ENCODE results near the gene ARL3.

Gene ARL3

DNA sequence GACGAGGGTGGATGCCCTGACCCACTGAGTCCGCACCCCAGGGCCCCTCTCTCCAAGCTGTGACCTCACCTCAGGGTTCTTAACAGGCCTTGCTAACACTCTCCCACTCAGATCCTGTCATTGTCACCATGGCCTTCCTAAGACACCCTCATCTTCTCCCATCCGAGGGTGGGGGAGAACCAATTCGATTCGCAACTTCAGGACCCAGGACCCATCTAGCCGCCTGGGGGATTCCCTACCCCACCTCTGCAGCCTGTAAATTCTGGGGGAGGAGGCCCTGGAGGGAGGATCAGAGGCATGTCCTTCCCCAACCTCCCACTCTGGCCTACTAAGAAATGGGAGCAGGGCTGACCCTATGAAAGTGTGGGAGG lies 52.6 kb downstream of the ARL3 start:
- Histone ChIP-seq H3K4me3 (ENCODE audit: low read depth, low read length) (no peak overlapping the region), H3K36me3 (peaks cover 8% of the 10 kb centered on the region; the same call in 1 of the 2 replicates), H3K27me3 (ENCODE audit: insufficient read depth, low read depth, severe bottlenecking) (no peaks in the 10 kb centered on the region), H3K9me3 (ENCODE audit: severe bottlenecking) (no peaks in the 10 kb centered on the region), H3K27ac (no peak overlapping the region)
- DNase-seq, result no peak
- TF ChIP-seq CTCF (IDR thresholded peaks at IDR 0.05; ENCODE audit: low read depth, low read length), result no peak

- peaks cover 14% of the 10 kb centered on the region for H3K36me3 ChIP-seq
- H3K27me3 ChIP-seq (ENCODE audit: insufficient read depth, low read depth, severe bottlenecking), result no peaks in the 10 kb centered on the region
- no peak for TF ChIP-seq CTCF (IDR thresholded peaks at IDR 0.05; ENCODE audit: low read depth, low read length)
- DNase-seq, result peak; percentile 53
- no peak overlapping the region for H3K4me3 ChIP-seq (ENCODE audit: low read depth, low read length)
- H3K27ac ChIP-seq, result no peak overlapping the region
- no peaks in the 10 kb centered on the region for H3K9me3 ChIP-seq (ENCODE audit: severe bottlenecking)
These were observed 53.1 kb downstream of the ARL3 start for GRCh38 chr10:102660888-102661657.

DNA sequence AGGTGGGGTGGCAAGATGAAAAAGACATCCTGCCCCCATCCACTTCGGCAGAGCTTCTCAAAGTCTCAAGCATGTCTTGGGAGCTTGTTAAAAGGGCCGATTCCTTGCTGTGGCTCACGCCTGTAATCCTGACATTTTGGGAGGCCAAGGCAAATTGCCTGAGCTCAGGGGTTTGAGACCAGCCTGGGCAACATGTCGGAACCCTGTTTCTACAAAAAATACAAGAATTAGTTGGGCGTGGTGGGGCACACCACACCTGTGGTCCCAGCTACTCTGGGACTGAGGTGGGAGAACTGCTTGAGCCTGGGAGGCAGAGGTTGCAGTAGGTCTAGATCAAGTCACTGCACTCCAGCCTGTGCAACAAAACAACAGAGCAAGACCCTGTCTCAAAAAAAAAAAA lies 55.4 kb downstream of the ARL3 start:
- no peak for TF ChIP-seq CTCF (IDR thresholded peaks at IDR 0.05; ENCODE audit: low read depth, low read length)
- no peak for DNase-seq
- H3K9me3 ChIP-seq (ENCODE audit: severe bottlenecking), result no peaks in the 10 kb centered on the region
- no peak overlapping the region for H3K4me3 ChIP-seq (ENCODE audit: low read depth, low read length)
- peaks cover 26% of the 10 kb centered on the region for H3K36me3 ChIP-seq
- H3K27me3 ChIP-seq (ENCODE audit: insufficient read depth, low read depth, severe bottlenecking), result no peaks in the 10 kb centered on the region
- no peak overlapping the region for H3K27ac ChIP-seq

DNA sequence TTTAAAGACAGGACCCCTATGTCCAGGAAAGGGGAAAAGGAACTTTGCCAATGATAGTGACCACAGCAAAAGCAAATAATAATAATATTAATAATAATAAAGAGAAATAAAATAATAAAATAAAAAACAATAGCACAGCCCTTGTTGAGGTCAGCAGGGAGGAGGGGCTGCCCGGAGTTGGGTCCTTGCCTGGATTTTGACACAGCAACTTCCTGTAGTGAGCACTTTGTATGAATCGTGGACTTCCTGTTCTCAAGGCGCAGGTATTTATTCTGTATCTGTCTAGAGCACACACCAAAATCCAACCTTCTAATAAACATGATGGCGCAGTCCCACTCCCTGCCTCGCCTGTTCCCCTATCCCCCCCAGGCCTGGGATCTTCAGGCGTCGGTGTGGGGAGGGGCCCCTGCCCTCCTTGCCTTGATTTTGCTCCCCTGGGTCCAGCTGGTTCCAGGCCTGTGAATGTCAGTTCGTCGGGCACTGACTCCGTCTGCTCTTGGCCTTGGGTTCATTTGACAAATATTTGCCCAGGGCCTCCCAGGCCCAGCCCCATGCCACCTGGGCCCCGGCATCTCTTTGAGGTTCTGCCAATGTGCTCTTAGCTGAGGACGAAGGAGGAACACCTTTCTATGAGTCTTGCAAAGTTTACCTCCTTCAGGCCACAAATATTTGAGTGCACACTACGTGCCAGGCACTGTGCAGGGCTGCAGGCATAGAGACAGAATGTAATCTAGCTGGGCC lies 56.0 kb downstream of the ARL3 start:
- no peaks in the 10 kb centered on the region for H3K9me3 ChIP-seq (ENCODE audit: severe bottlenecking)
- DNase-seq, result no peak
- H3K4me3 ChIP-seq (ENCODE audit: low read depth, low read length), result no peak overlapping the region
- no peak overlapping the region for H3K27ac ChIP-seq
- peaks cover 30% of the 10 kb centered on the region for H3K36me3 ChIP-seq
- no peak for TF ChIP-seq CTCF (IDR thresholded peaks at IDR 0.05; ENCODE audit: low read depth, low read length)
- H3K27me3 ChIP-seq (ENCODE audit: insufficient read depth, low read depth, severe bottlenecking), result no peaks in the 10 kb centered on the region

DNA sequence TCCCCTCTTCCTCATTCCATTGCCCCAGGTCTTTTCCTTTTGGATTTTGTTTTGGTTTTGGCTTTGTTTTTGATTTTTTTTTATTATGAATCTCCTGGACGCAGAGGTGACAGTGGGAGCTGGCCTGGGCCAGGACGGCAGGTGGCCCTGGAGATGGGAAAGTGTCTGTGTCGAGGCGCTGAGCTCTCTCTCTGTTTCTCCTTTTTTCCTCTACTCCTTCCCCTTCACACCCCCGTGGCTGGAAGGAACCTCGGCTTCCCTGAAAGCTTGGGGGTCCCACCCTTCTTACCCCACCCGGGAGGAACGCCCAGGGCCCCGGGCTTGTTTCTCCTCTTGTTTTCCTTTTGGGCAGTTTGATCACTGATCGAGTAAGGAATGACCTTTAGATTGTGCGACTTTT lies 56.7 kb downstream of the ARL3 start:
- no peaks in the 10 kb centered on the region for H3K27me3 ChIP-seq (ENCODE audit: insufficient read depth, low read depth, severe bottlenecking)
- DNase-seq, result no peak
- H3K4me3 ChIP-seq (ENCODE audit: low read depth, low read length), result no peak overlapping the region
- no peaks in the 10 kb centered on the region for H3K9me3 ChIP-seq (ENCODE audit: severe bottlenecking)
- H3K36me3 ChIP-seq, result peaks cover 30% of the 10 kb centered on the region
- TF ChIP-seq CTCF (IDR thresholded peaks at IDR 0.05; ENCODE audit: low read depth, low read length), result no peak
- H3K27ac ChIP-seq, result no peak overlapping the region

All from WERI-Rb-1 (cell line).